Measurements from ENCODE around the gene SUMF1.

Gene SUMF1

GRCh38 chr3:4466741-4467521 is at the start of gene SUMF1:
SUMF1 (minus strand) TSS chr3:4467269; CDS start chr3:4467245, 24 bp downstream.
- peak; percentile 86 for DNase-seq
- peak within 1 kb of the TSS; percentile 97 for H2AFZ ChIP-seq (ENCODE audit: low read length)
- H3K9me2 ChIP-seq (replicated peaks; ENCODE audit: insufficient read depth, low read length) = no peaks in the 10 kb centered on the region
- no peak for TF ChIP-seq EZH2 (optimal IDR thresholded peaks at IDR 0.05; ENCODE audit: low read depth, low read length)
- TF ChIP-seq CTCF (IDR thresholded peaks at IDR 0.05; ENCODE audit: low read length) = no peak
- no peak for TF ChIP-seq EZH2phosphoT487 (IDR thresholded peaks at IDR 0.05; ENCODE audit: low read length)
- H3K4me2 ChIP-seq (ENCODE audit: low read depth, low read length) = peak within 1 kb of the TSS; percentile 89
- H3K9me3 ChIP-seq (replicated peaks; ENCODE audit: insufficient read depth, low read length) = no peaks in the 10 kb centered on the region
- H3K27me3 ChIP-seq (replicated peaks; ENCODE audit: insufficient read depth, low read length) = no peaks in the 10 kb centered on the region
- H3K36me3 ChIP-seq (replicated peaks; ENCODE audit: insufficient read depth, low read length) = no peaks in the 10 kb centered on the region
- peak within 1 kb of the TSS; percentile 85 for H3K4me3 ChIP-seq (ENCODE audit: low read length)
- H3K79me2 ChIP-seq (ENCODE audit: low read length) = peaks cover 7% of the 10 kb centered on the region; the same call in 1 of the 2 replicates
- H4K20me1 ChIP-seq (ENCODE audit: insufficient read depth, low read length) = no peaks in the 10 kb centered on the region
- peak within 1 kb of the TSS; percentile 33; the same call in 1 of the 2 replicates for H3K27ac ChIP-seq (ENCODE audit: low read length)
- H3K4me1 ChIP-seq (ENCODE audit: low read length) = no peaks in the 10 kb centered on the region
- no peaks in the 10 kb centered on the region for H3F3A ChIP-seq (ENCODE audit: insufficient read depth, low read length)
- peak within 1 kb of the TSS; percentile 80 for H3K9ac ChIP-seq (ENCODE audit: low read length)

GRCh38 chr3:4515916-4516579 is 49.0 kb upstream of the SUMF1 start:
- H3K4me2 ChIP-seq (ENCODE audit: low read depth, low read length) = no peak overlapping the region
- no peak overlapping the region for H2AFZ ChIP-seq (ENCODE audit: low read length)
- TF ChIP-seq EZH2 (optimal IDR thresholded peaks at IDR 0.05; ENCODE audit: low read depth, low read length) (no peak), EZH2phosphoT487 (IDR thresholded peaks at IDR 0.05; ENCODE audit: low read length) (no peak), CTCF (IDR thresholded peaks at IDR 0.05; ENCODE audit: low read length) (no peak)
- H3K9me3 ChIP-seq (replicated peaks; ENCODE audit: insufficient read depth, low read length) = no peaks in the 10 kb centered on the region
- no peaks in the 10 kb centered on the region for H3F3A ChIP-seq (ENCODE audit: insufficient read depth, low read length)
- H3K36me3 ChIP-seq (replicated peaks; ENCODE audit: insufficient read depth, low read length) = no peaks in the 10 kb centered on the region
- no peaks in the 10 kb centered on the region for H3K9me2 ChIP-seq (replicated peaks; ENCODE audit: insufficient read depth, low read length)
- H3K9ac ChIP-seq (ENCODE audit: low read length) = no peak overlapping the region
- no peaks in the 10 kb centered on the region for H3K4me1 ChIP-seq (ENCODE audit: low read length)
- no peaks in the 10 kb centered on the region for H3K79me2 ChIP-seq (ENCODE audit: low read length)
- H3K4me3 ChIP-seq (ENCODE audit: low read length) = no peak overlapping the region
- no peak overlapping the region for H3K27ac ChIP-seq (ENCODE audit: low read length)
- DNase-seq = no peak
- H3K27me3 ChIP-seq (replicated peaks; ENCODE audit: insufficient read depth, low read length) = no peaks in the 10 kb centered on the region
- no peaks in the 10 kb centered on the region for H4K20me1 ChIP-seq (ENCODE audit: insufficient read depth, low read length)

GRCh38 chr3:4514916-4515315 is 47.8 kb upstream of the SUMF1 start:
- no peak for DNase-seq
- Histone ChIP-seq H3K4me2 (ENCODE audit: low read depth, low read length) (no peak overlapping the region), H2AFZ (ENCODE audit: low read length) (no peak overlapping the region), H4K20me1 (ENCODE audit: insufficient read depth, low read length) (no peaks in the 10 kb centered on the region), H3K9me2 (replicated peaks; ENCODE audit: insufficient read depth, low read length) (no peaks in the 10 kb centered on the region), H3K27me3 (replicated peaks; ENCODE audit: insufficient read depth, low read length) (no peaks in the 10 kb centered on the region), H3K4me3 (ENCODE audit: low read length) (no peak overlapping the region), H3K4me1 (ENCODE audit: low read length) (no peaks in the 10 kb centered on the region), H3K36me3 (replicated peaks; ENCODE audit: insufficient read depth, low read length) (no peaks in the 10 kb centered on the region), H3K79me2 (ENCODE audit: low read length) (no peaks in the 10 kb centered on the region), H3K9me3 (replicated peaks; ENCODE audit: insufficient read depth, low read length) (no peaks in the 10 kb centered on the region), H3F3A (ENCODE audit: insufficient read depth, low read length) (no peaks in the 10 kb centered on the region), H3K9ac (ENCODE audit: low read length) (no peak overlapping the region), H3K27ac (ENCODE audit: low read length) (no peak overlapping the region)
- TF ChIP-seq EZH2 (optimal IDR thresholded peaks at IDR 0.05; ENCODE audit: low read depth, low read length) = no peak
- no peak for TF ChIP-seq EZH2phosphoT487 (IDR thresholded peaks at IDR 0.05; ENCODE audit: low read length)
- TF ChIP-seq CTCF (IDR thresholded peaks at IDR 0.05; ENCODE audit: low read length) = no peak
